ENCODE data around the gene UBE2H. TPM values are rescaled to one million over a fixed set of nuclear protein-coding genes. Genes with fewer than 3 reads are reported as not detected.
A peak's percentile ranks its signal among the peaks of the same experiment; 100 is the strongest.

UBE2H gene
- total and polyA plus RNA-seq, 7 experiments from 2014 or later: 32.0 to 69.2 (median 49.1) TPM

GRCh38 chr7:129875745-129876411 lies 76.9 kb downstream of the UBE2H start:
- ATAC-seq: no peak
- Histone ChIP-seq H3K4me1 (ENCODE audit: control insufficient read depth in 2 of 2, insufficient read depth in 2 of 2, low read length in 2 of 2) (peaks cover 0 to 14% of the 10 kb centered on the region in 2 donors), H3K27me3 (ENCODE audit: control insufficient read depth in 2 of 2, insufficient read depth in 2 of 2, low read length in 2 of 2) (no peaks in the 10 kb centered on the region), H3K27ac (ENCODE audit: low read depth, low read length) (no peak overlapping the region), H3K36me3 (ENCODE audit: control insufficient read depth in 2 of 3, insufficient read depth in 3 of 3, low read length in 3 of 3) (peaks cover 0 to 8% (median 4%) of the 10 kb centered on the region in 3 experiments), H3K4me3 (ENCODE audit: low read length) (no peak overlapping the region), H3K9me3 (ENCODE audit: control insufficient read depth in 2 of 3, low read length in 3 of 3) (no peaks in the 10 kb centered on the region)
- intact Hi-C loops (cut with micrococcal nuclease): no loop called here
- H3K9me3 Mint-ChIP-seq: no peaks in the 10 kb centered on the region
- no peak overlapping the region for H3K4me3 Mint-ChIP-seq
- no peak for DNase-seq
- H3K27ac Mint-ChIP-seq: peak overlapping the region in 2 of 9 donors; percentile 62 to 67
- ChIA-PET POLR2A (interaction anchor here (0.6 to 0.7 kb wide), 3 partner anchors 22 to 657 kb away, joined by 3 read pairs; no protein-coding TSS in a partner anchor), CTCF (no interaction called here)
- H3K27me3 Mint-ChIP-seq: no peaks in the 10 kb centered on the region
- peaks cover 24 to 60% (median 47%) of the 10 kb centered on the region in 7 donors for H3K4me1 Mint-ChIP-seq
- peaks cover 8 to 51% (median 40%) of the 10 kb centered on the region in 5 donors for H3K36me3 Mint-ChIP-seq

GRCh38 chr7:129875160-129875559 lies 77.6 kb downstream of the UBE2H start:
- H3K9me3 ChIP-seq (ENCODE audit: control insufficient read depth in 2 of 3, low read length in 3 of 3): no peaks in the 10 kb centered on the region
- Mint-ChIP-seq H3K36me3 (peaks cover 8 to 58% (median 42%) of the 10 kb centered on the region in 5 donors), H3K4me1 (peaks cover 20 to 59% (median 47%) of the 10 kb centered on the region in 7 donors), H3K9me3 (no peaks in the 10 kb centered on the region), H3K4me3 (no peak overlapping the region), H3K27ac (no peak overlapping the region), H3K27me3 (no peaks in the 10 kb centered on the region)
- H3K4me1 ChIP-seq (ENCODE audit: control insufficient read depth in 2 of 2, insufficient read depth in 2 of 2, low read length in 2 of 2): peaks cover 0 to 9% of the 10 kb centered on the region in 2 donors
- intact Hi-C loops (cut with micrococcal nuclease): no loop called here
- ATAC-seq: no peak
- H3K27ac ChIP-seq (ENCODE audit: low read depth, low read length): no peak overlapping the region
- POLR2A ChIA-PET: interaction anchor here (0.8 kb wide), 1 partner anchor 32 kb away, joined by 3 read pairs; no protein-coding TSS in a partner anchor
- peaks cover 0 to 8% (median 4%) of the 10 kb centered on the region in 3 experiments for H3K36me3 ChIP-seq (ENCODE audit: control insufficient read depth in 2 of 3, insufficient read depth in 3 of 3, low read length in 3 of 3)
- CTCF ChIA-PET: no interaction called here
- DNase-seq: no peak
- H3K4me3 ChIP-seq (ENCODE audit: low read length): no peak overlapping the region
- H3K27me3 ChIP-seq (ENCODE audit: control insufficient read depth in 2 of 2, insufficient read depth in 2 of 2, low read length in 2 of 2): no peaks in the 10 kb centered on the region

- peak overlapping the region in 2 of 9 donors; percentile 32 to 36 for H3K27ac Mint-ChIP-seq
- H3K4me3 Mint-ChIP-seq: no peak overlapping the region
- ChIA-PET POLR2A (interaction anchor here (0.8 kb wide), 1 partner anchor 33 kb away, joined by 3 read pairs; no protein-coding TSS in a partner anchor), CTCF (interaction anchor here (0.7 kb wide), 1 partner anchor 119 kb away, joined by 4 read pairs; no protein-coding TSS in a partner anchor)
- peaks cover 0 to 8% (median 4%) of the 10 kb centered on the region in 3 experiments for H3K36me3 ChIP-seq (ENCODE audit: control insufficient read depth in 2 of 3, insufficient read depth in 3 of 3, low read length in 3 of 3)
- ATAC-seq: no peak
- no peak overlapping the region for H3K27ac ChIP-seq (ENCODE audit: low read depth, low read length)
- no peaks in the 10 kb centered on the region for H3K27me3 ChIP-seq (ENCODE audit: control insufficient read depth in 2 of 2, insufficient read depth in 2 of 2, low read length in 2 of 2)
- no peaks in the 10 kb centered on the region for H3K9me3 Mint-ChIP-seq
- H3K27me3 Mint-ChIP-seq: no peaks in the 10 kb centered on the region
- H3K36me3 Mint-ChIP-seq: peaks cover 7 to 59% (median 46%) of the 10 kb centered on the region in 5 donors
- intact Hi-C loops (cut with micrococcal nuclease): no loop called here
- H3K9me3 ChIP-seq (ENCODE audit: control insufficient read depth in 2 of 3, low read length in 3 of 3): no peaks in the 10 kb centered on the region
- no peak for DNase-seq
- peaks cover 18 to 59% (median 47%) of the 10 kb centered on the region in 7 donors for H3K4me1 Mint-ChIP-seq
- H3K4me1 ChIP-seq (ENCODE audit: control insufficient read depth in 2 of 2, insufficient read depth in 2 of 2, low read length in 2 of 2): peaks cover 0 to 9% of the 10 kb centered on the region in 2 donors
- no peak overlapping the region for H3K4me3 ChIP-seq (ENCODE audit: low read length)
Observed at GRCh38 chr7:129874722-129875121, 78.0 kb downstream of the UBE2H start.

- no peak overlapping the region for H3K4me3 Mint-ChIP-seq
- no peaks in the 10 kb centered on the region for H3K9me3 ChIP-seq (ENCODE audit: control insufficient read depth in 2 of 3, low read length in 3 of 3)
- H3K4me3 ChIP-seq (ENCODE audit: low read length): no peak overlapping the region
- ChIA-PET POLR2A (no interaction called here), CTCF (interaction anchor here (0.6 kb wide), 1 partner anchor 53 kb away, joined by 5 read pairs; no protein-coding TSS in a partner anchor)
- no peak for ATAC-seq
- no peaks in the 10 kb centered on the region for H3K36me3 ChIP-seq (ENCODE audit: control insufficient read depth in 2 of 3, insufficient read depth in 3 of 3, low read length in 3 of 3)
- H3K36me3 Mint-ChIP-seq: peaks cover 10 to 49% (median 44%) of the 10 kb centered on the region in 5 donors
- H3K9me3 Mint-ChIP-seq: peaks cover 0 to 2% (median 0%) of the 10 kb centered on the region in 11 donors
- peaks cover 8 to 51% (median 35%) of the 10 kb centered on the region in 7 donors for H3K4me1 Mint-ChIP-seq
- DNase-seq: no peak
- intact Hi-C loops (cut with micrococcal nuclease): no loop called here
- H3K27me3 ChIP-seq (ENCODE audit: control insufficient read depth in 2 of 2, insufficient read depth in 2 of 2, low read length in 2 of 2): no peaks in the 10 kb centered on the region
- H3K27me3 Mint-ChIP-seq: no peaks in the 10 kb centered on the region
- peaks cover 0 to under 1% of the 10 kb centered on the region in 2 donors for H3K4me1 ChIP-seq (ENCODE audit: control insufficient read depth in 2 of 2, insufficient read depth in 2 of 2, low read length in 2 of 2)
- no peak overlapping the region for H3K27ac ChIP-seq (ENCODE audit: low read depth, low read length)
- no peak overlapping the region for H3K27ac Mint-ChIP-seq
Observed at GRCh38 chr7:129872054-129872453, 80.7 kb downstream of the UBE2H start.

GRCh38 chr7:129870668-129871067 lies 82.1 kb downstream of the UBE2H start:
- H3K27me3 Mint-ChIP-seq: no peaks in the 10 kb centered on the region
- H3K36me3 ChIP-seq (ENCODE audit: control insufficient read depth in 2 of 3, insufficient read depth in 3 of 3, low read length in 3 of 3): no peaks in the 10 kb centered on the region
- H3K27ac ChIP-seq (ENCODE audit: low read depth, low read length): no peak overlapping the region
- H3K4me3 Mint-ChIP-seq: no peak overlapping the region
- H3K27me3 ChIP-seq (ENCODE audit: control insufficient read depth in 2 of 2, insufficient read depth in 2 of 2, low read length in 2 of 2): no peaks in the 10 kb centered on the region
- H3K9me3 Mint-ChIP-seq: peaks cover 0 to 2% (median 0%) of the 10 kb centered on the region in 11 donors
- intact Hi-C loops (cut with micrococcal nuclease): no loop called here
- CTCF ChIA-PET: interaction anchor here (0.5 kb wide), 1 partner anchor 89 kb away, joined by 6 read pairs; no protein-coding TSS in a partner anchor
- no peaks in the 10 kb centered on the region for H3K4me1 ChIP-seq (ENCODE audit: control insufficient read depth in 2 of 2, insufficient read depth in 2 of 2, low read length in 2 of 2)
- ATAC-seq (no peak), DNase-seq (no peak)
- no peak overlapping the region for H3K4me3 ChIP-seq (ENCODE audit: low read length)
- no peaks in the 10 kb centered on the region for H3K9me3 ChIP-seq (ENCODE audit: control insufficient read depth in 2 of 3, low read length in 3 of 3)
- H3K4me1 Mint-ChIP-seq: peaks cover 9 to 49% (median 39%) of the 10 kb centered on the region in 7 donors
- H3K27ac Mint-ChIP-seq: peak overlapping the region in 1 of 9 donors; percentile 14
- POLR2A ChIA-PET: no interaction called here
- H3K36me3 Mint-ChIP-seq: peaks cover 10 to 48% (median 37%) of the 10 kb centered on the region in 5 donors

GRCh38 chr7:129866251-129866650 lies 86.5 kb downstream of the UBE2H start:
- Histone ChIP-seq H3K27ac (ENCODE audit: low read depth, low read length) (no peak overlapping the region), H3K9me3 (ENCODE audit: control insufficient read depth in 2 of 3, low read length in 3 of 3) (no peaks in the 10 kb centered on the region), H3K27me3 (ENCODE audit: control insufficient read depth in 2 of 2, insufficient read depth in 2 of 2, low read length in 2 of 2) (no peaks in the 10 kb centered on the region), H3K36me3 (ENCODE audit: control insufficient read depth in 2 of 3, insufficient read depth in 3 of 3, low read length in 3 of 3) (no peaks in the 10 kb centered on the region), H3K4me3 (ENCODE audit: low read length) (no peak overlapping the region), H3K4me1 (ENCODE audit: control insufficient read depth in 2 of 2, insufficient read depth in 2 of 2, low read length in 2 of 2) (peaks cover 0 to 12% of the 10 kb centered on the region in 2 donors)
- H3K27ac Mint-ChIP-seq: peak overlapping the region in 1 of 9 donors; percentile 26
- H3K9me3 Mint-ChIP-seq: peaks cover 0 to 2% (median 0%) of the 10 kb centered on the region in 11 donors
- POLR2A ChIA-PET: no interaction called here
- no peak overlapping the region for H3K4me3 Mint-ChIP-seq
- H3K36me3 Mint-ChIP-seq: peaks cover 6 to 34% (median 27%) of the 10 kb centered on the region in 5 donors
- intact Hi-C loops (cut with micrococcal nuclease): no loop called here
- DNase-seq (no peak), ATAC-seq (no peak)
- H3K27me3 Mint-ChIP-seq: no peaks in the 10 kb centered on the region
- CTCF ChIA-PET: no interaction called here
- H3K4me1 Mint-ChIP-seq: peaks cover 17 to 77% (median 70%) of the 10 kb centered on the region in 7 donors
